Measurements from ENCODE around the gene RBM23.

The RBM23 gene

DNA sequence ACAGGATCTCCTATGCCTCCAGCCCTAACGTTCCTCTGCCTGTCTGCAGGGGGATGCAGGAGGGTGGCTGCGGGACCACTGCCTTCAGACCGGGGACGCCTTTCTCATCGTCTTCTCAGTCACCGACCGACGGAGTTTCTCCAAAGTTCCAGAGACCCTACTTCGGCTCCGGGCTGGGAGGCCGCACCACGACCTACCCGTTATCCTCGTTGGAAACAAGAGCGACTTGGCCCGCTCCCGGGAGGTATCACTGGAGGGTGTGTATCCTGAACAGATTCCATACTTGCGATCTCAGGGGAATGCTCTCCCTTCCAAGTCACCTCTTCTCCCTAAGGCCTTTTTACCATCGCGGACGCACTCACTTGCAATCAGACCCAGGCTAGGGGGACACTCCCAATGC lies 33.0 kb downstream of the RBM23 start:
- DNase-seq (ENCODE audit: low spot score) = no peak

DNA sequence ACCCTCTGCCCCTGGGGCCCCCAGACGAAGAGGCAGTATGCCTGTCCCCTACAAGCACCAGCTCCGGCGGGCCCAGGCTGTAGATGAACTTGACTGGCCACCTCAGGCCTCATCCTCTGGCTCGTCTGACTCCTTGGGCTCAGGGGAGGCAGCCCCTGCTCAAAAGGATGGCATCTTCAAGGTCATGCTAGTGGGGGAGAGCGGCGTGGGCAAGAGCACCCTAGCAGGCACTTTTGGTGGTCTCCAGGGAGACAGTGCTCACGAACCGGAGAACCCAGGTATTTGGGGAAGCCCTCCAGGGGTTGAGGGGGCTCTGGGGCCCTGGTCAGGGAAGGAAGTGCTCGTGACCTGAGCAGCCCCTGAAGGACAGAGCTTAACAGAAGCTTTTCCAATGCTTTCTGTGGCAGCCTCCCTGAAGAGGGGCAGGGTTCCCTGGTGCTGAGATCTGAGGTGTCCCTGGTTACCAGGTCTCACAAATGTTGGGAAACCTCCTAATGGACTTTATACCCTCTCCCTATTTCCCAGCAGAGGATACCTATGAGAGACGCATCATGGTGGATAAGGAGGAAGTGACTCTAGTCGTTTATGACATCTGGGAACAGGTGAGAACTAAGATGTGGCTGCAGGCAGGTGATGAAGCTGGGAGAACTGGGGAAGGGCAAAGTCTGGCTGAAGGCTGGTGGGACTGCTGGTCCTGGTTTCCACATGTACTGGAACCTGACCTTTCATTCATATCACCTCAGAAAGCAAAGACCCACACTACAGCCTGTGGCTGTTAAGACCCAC lies 34.0 kb downstream of the RBM23 start:
- DNase-seq (ENCODE audit: low spot score) = no peak

DNA sequence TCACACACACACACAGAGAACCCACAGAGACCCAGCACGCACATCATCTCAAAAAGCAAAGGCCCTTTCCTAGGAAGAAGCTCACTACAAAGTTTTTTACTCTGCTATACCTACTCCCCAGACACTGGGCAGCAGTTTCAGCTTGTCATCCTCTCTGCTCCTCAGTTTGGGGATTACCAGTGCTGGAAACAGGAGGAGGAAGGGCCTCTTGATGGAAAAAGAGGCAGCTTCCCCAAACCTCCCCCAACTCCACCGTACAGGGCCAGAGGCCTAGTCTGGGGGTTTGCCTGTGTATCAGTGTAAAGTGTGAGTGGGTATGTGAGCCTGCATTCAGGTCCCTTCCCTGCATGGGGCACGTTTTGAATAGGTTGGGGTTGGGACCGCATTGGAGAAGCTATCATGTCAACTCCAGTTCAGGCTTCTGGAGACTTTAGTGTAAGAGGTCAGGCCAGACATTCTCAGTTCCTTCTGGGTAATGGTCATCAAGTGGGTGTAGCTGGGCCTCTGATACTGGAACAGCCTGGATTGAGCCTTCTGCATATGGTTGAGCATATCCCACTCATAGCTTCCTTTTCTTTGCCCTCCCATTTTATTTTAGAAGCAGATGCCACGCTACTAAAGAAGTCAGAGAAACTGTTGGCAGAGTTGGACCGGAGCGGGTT lies 34.7 kb downstream of the RBM23 start:
- no peak for DNase-seq (ENCODE audit: low spot score)

DNA sequence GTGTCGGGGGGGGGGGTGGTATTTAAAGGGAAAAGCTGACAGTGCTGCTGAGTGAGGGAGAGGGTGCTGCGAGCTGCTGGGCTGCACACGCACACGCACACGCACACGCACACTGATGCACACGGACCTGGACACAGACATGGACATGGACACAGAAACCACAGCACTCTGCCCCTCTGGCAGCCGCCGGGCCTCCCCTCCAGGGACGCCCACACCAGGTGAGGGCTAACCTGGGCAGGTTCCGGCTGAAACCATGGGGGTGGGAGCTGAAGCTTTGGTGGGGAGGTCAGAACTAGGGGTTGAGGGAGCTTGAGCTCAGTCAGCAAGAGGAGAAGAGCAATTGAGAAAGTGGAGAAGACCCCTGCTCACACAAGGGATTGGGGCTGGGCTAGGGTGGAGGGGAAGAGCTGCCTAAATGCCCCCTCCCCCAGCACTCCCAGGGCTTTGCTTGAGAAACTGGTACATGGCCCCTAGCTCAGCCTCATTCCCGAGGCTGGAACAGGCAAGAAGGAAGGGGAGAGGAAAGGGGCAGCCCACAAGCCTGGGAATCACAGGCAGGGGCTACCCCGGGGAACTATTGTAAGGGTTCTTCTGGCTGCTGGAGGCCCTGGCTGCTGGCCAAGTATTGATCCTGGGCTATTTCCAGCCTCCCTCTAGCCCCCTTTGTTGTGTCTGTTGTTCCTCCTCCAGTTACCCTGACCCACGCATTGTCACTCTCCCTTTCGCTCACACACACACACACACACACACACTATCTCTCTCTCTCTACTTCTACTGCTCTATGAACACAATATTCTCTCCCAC lies 35.6 kb downstream of the RBM23 start, which contains the start of gene REM2:
Gene REM2, plus strand, starts transcription at position 50 of the 804 bp plus-strand sequence. Its CDS starts 66 bp downstream, at position 116.
- no peak for DNase-seq (ENCODE audit: low spot score)

DNA sequence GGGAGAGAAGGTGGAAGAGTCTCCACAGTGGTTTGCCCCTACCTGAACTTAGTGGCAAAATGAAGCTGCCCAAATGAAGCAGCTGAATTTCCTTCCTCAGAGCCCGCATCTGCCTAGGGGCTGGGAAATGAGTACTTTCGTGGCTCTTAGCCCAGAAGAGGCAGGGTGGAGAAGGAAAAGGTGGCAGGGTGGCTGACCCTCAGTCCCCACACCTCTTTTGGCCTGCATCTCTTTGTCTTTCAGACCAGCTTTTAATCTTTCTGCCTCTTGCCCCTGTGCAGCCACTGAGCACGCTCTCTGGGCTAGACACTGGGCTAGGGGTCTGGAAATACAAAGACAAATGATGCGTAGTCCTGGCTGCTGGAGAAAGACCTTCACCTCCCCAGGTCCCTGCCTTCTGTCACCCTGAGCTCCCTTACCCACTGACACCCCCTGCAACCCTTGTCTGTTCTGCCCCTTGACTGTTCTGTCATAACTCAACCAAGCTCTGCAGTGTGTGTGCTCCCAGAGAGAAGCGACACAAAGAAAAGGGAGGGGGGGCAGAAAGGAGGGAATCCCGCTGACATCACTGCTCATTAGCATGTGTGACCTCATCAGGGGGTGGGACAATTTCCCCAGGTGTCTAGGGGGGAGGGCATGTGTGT lies 36.3 kb downstream of the RBM23 start:
- DNase-seq (ENCODE audit: low spot score) = peak; percentile 61

DNA sequence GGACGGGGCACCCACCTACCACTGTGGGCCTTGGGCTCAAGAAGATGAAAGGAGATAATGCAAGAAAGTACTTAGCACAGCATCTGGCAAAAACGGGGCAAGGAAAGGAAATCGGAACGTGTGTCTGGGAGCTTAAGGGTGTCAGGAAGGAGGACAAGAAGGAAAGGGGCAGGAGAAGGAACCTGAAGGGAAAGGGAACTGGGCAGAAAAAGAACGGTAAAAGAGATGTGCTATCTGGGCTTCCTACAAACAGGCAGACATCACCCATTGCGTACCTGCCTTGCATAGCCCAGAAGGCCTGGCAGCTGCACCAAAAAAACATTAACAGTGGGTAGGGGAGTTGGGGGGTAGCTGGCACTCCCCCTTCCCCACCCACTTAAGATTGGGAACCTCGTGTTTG lies 36.9 kb downstream of the RBM23 start:
- DNase-seq (ENCODE audit: low spot score) = no peak

DNA sequence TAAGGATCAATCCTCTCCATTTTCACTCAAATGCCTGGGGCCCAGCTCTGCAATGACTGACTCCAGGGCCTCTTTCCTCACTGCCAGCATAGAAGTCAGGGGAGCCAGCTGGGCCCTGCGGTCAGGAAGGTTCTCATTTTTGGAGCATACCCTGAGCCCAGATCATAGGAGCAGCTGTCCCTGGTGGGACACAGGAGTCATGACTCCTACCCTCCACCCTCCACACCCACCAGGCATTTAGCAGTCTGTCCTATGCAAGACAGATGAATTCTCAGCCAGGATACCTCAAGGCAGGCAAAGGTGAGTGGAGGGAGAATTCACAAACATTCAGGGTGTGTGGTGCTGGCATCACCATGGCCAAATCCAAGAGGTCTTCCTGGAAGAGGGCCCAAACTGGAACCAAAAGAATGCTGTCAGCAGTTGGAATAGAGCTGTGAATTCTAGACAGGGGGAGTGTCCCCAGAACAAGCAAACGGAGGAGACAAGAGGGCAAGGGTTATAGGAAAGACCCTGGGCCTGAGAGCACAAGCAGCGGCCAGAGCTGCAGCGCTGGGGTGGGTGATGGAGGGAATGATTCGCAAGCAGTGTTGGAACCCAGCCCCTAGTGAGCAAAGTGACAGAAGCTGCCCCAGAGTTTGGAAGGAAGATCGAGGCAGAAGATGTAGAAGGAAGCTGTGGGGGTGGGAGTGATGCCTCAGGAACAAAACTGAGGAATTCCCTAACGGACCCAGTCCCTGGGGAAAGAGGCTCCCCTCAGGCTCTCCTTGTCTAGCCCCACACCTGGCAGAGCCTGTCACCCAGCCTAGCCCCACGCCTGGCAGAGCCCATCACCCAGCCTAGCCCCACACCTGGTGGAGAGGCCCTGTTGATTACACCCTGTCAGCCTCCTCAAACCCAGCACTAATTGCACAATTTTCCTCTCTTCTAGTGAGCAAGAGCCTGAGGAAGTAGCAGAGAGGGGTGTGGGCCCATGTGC lies 40.4 kb downstream of the RBM23 start:
- DNase-seq (ENCODE audit: low spot score) = no peak

DNA sequence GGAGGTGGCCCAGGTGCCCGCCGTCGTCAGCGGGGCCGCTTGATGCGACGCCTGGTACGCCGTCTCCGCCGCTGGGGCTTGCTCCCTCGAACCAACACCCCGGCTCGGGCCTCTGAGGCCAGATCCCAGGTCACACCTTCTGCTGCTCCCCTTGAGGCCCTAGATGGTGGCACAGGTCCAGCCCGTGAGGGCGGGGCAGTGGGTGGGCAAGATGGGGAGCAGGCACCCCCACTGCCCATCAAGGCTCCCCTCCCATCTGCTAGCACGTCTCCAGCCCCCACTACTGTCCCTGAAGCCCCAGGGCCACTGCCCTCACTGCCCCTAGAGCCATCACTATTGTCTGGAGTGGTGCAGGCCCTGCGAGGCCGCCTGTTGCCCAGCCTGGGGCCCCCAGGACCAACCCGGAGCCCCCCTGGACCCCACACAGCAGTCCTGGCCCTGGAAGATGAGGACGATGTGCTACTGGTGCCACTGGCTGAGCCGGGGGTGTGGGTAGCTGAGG lies 41.9 kb downstream of the RBM23 start:
- DNase-seq (ENCODE audit: low spot score) = no peak

DNA sequence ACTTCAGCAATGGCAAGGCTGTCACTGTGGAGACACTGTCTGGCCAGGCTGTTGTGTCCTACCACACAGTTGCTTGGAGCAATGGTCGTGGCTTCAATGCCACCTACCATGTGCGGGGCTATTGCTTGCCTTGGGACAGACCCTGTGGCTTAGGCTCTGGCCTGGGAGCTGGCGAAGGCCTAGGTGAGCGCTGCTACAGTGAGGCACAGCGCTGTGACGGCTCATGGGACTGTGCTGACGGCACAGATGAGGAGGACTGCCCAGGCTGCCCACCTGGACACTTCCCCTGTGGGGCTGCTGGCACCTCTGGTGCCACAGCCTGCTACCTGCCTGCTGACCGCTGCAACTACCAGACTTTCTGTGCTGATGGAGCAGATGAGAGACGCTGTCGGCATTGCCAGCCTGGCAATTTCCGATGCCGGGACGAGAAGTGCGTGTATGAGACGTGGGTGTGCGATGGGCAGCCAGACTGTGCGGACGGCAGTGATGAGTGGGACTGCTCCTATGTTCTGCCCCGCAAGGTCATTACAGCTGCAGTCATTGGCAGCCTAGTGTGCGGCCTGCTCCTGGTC lies 43.1 kb downstream of the RBM23 start:
- no peak for DNase-seq (ENCODE audit: low spot score)

DNA sequence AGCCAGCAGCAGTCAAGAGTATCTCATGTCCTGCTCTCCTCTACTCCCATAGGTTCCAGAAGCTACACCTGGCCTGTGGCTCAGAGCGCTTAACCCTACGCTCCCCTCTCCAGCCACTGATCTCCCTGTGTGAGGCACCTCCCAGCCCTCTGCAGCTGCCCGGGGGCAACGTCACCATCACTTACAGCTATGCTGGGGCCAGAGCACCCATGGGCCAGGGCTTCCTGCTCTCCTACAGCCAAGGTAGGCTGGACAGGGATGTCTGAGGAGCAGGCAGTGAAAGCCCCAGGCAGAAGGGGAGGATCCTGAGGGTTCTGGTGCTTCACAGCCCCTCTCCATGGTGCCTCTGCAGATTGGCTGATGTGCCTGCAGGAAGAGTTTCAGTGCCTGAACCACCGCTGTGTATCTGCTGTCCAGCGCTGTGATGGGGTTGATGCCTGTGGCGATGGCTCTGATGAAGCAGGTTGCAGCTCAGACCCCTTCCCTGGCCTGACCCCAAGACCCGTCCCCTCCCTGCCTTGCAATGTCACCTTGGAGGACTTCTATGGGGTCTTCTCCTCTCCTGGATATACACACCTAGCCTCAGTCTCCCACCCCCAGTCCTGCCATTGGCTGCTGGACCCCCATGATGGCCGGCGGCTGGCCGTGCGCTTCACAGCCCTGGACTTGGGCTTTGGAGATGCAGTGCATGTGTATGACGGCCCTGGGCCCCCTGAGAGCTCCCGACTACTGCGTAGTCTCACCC lies 43.8 kb downstream of the RBM23 start:
- DNase-seq (ENCODE audit: low spot score) = no peak

DNA sequence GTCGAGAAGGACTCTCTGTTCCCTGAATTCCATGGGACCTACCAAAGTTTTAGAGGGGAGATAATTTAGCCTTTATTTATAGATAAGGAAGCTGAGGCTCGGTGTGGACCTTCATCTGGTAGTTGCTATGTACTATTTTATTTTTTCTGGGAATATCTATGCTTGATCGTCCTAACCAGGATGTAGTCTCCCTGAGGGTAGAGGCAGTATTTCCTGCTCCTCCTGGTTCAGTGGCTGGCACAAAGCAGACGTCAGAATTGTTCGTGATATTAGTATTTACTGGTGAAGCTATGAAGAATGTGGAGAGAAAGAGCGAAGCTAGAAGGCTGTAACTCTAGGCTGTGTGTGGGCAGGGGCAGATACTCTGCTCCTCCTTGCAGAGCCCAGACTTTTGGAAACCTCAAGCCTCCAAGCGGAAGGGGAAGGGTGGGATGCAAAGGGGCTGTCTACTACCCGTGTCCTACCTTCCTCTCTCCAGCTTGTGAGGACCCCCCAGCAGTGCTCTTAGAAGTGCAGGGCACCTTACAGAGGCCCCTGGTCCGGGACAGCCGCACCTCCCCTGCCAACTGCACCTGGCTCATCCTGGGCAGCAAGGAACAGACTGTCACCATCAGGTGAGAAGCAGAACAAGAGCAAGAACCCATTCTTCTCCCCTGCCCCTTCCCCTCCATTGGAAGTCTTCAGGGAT lies 46.0 kb downstream of the RBM23 start:
- no peak for DNase-seq (ENCODE audit: low spot score)

DNA sequence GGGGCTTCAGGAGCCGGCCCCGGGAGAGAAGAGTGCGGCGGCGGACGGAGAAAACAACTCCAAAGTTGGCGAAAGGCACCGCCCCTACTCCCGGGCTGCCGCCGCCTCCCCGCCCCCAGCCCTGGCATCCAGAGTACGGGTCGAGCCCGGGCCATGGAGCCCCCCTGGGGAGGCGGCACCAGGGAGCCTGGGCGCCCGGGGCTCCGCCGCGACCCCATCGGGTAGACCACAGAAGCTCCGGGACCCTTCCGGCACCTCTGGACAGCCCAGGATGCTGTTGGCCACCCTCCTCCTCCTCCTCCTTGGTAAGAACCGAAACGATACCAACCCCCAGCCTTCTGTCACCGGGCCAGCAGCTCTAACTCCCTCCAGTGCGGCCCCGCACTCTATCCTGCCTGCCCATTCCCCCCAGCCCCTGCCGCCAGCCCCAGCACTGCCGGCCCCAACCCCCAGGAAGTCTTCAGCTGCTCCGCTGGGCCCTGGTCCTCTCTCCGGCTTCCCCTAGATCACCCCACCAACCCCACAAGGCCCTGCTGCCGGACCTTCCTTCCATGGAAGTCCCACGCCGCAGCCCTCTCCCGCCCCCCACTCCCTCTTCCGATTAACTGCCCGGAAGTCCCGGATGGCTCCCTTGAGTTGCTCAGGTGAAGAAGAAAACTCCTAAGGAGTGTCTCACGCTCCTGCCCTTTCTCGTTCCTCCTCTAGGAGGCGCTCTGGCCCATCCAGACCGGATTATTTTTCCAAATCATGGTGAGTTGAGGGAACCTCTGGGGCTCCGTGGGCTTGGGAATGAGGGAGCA lies 46.7 kb downstream of the RBM23 start:
- peak; percentile 83 for DNase-seq (ENCODE audit: low spot score)

DNA sequence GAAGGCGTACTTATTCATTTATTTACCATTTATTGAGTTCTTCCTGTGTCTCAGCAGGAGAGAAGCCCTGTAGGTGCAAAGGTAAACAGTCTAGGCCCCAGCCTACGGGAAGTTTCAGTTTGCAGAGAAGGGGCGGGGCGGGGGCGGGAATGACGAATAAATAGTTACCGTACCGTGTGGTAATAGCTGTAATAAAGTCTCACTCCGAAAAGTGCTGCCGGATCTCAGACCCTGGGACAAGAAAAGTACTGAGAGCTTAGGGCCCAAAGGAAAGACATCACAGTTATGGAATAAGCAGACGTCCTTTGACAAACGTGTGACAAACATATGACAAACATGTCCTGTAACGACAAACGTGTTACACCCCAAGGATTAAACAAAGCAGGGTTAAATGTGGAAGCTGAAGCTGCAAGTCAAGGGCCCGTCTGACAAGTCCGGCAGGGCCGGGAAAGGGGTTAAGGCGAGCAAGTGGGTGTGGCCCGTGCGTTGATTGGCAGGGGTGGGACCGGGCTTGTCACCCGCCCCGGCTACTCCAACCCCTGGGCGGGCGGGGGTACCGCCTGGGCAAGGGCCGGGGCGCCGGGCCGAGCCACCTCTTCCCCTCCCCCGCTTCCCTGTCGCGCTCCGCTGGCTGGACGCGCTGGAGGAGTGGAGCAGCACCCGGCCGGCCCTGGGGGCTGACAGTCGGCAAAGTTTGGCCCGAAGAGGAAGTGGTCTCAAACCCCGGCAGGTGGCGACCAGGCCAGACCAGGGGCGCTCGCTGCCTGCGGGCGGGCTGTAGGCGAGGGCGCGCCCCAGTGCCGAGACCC lies 47.5 kb downstream of the RBM23 start, which contains the start of gene LRP10:
Gene LRP10, plus strand, starts transcription at position 517 of the 809 bp plus-strand sequence. CDS start 564 bp downstream, outside the sequence.
- peak; percentile 95 for DNase-seq (ENCODE audit: low spot score)

DNA sequence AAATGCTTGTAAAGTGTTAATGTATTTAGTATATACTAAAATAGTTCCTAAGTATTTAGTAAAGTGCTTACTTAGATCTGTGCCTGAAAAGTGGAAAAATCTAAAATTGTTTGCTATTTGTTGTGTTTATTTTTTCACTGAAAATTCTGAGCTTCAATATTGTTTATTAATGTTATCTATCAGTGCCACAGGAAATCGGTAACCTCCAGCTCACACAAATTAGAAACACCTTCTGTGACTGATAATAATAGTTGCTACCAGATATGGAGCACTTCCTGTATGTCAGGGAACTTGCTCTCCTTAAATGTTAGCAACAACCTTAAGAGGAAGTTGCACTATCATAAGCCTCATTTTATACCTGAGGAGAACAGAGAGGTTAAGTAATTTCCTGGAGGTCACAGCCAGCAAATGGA lies 48.1 kb downstream of the RBM23 start:
- DNase-seq (ENCODE audit: low spot score) = no peak

DNA sequence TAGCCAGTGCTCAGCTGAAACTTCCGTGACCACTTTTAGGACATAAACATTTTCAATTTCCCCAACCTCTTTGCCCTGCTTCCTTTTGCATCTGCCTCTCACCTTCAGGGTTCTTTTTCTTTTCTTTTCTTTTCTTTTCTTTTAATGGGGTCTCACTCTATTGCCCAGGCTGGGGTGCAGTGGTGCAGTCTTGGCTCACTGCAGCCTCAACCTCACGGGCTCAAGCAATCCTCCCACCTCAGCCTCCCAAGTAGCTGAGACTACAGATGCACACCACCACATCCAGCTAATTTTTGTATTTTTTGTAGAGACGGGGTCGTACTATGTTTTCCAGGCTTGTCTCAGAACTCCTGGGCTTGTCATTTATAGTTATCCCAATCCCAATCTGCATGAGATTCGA lies 52.1 kb downstream of the RBM23 start:
- no peak for DNase-seq (ENCODE audit: low spot score)

DNA sequence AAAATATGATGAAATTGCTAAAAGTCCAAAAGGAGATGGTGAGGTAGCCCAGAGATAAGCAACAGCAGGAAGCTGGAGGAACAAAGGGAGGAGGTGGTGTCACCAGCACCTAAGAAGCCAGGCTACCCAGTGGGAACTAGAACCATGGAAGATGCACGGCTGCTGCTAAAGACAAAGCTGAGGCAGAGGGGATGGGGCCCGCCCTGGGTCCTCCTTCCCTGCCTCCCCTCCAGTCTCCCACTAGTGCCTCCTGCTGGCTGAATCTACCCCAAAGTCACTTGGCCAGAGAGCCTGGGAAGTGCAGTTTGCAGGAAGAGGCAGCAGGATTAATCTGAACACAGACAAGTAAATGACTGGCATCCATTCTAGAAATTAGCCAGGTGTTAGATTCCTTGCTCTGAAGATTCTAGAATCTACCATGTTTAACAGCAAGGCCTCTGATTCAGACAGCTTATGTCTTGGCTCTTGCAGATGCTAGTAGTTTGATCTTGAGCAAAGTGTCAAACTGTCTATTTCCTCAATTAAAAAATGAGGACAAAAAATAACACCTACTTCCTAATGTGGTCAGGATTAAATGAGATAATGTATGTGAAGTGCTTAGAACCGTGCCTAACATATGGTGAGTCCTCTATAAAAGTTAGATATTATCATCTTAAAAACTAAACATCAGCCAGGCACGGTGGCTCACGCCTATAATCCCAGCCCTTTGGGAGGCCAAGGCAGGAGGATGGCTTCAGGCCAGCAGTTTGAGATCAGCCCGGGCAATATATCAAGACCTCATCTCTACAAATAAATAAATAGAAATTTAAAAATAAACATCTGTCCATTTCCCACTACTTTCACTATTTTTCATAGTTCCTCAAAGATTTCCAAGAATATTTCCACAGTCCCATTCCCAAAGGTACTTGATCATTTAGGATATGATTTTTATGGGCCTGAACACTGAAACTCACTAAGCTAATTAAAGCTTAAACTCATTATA lies 53.2 kb downstream of the RBM23 start:
- DNase-seq (ENCODE audit: low spot score) = no peak
